MCF 10A (cell line): ENCODE measurements around the gene MGAT4B. TPM values are rescaled to one million over a fixed set of nuclear protein-coding genes. Genes with fewer than 3 reads are reported as not detected.

Experiments used
- BruUV-seq: library from RNA; stranded (reverse); fragments of 400-500 nt; replicated peaks from 2 replicates; lab custom pipeline; 2021; lab: Mats Ljungman, UMichigan
- CTCF ChIA-PET: fragments of 300-600 bp; sonication (Branson Sonifier 250); formaldehyde crosslinking; extraction: SDS; loops from one replicate; lab custom pipeline; 2021; ENCODE audit warnings: antibody characterized with exemption, inconsistent platforms; lab: Yijun Ruan, JAX
- POLR2A ChIA-PET: fragments of 300-600, 350-650 bp; sonication (Branson Sonifier 250); formaldehyde crosslinking; extraction: SDS; loops from one replicate; lab custom pipeline; 2020; ENCODE audit warnings: antibody characterized with exemption, inconsistent platforms; lab: Yijun Ruan, JAX
- DNase-seq: peaks from one replicate; pipeline ENCODE4 v3.0.0-alpha.2; 2018; ENCODE audit not compliant: unreplicated experiment
- H3K27ac Mint-ChIP-seq: one replicate; pipeline ENCODE4 v1.8.0; 2022; ENCODE audit warnings: mild to moderate bottlenecking, low read depth, mixed read lengths; ENCODE audit not compliant: unreplicated experiment
- H3K27me3 Mint-ChIP-seq: one replicate; pipeline ENCODE4 v1.8.0; 2022; ENCODE audit warnings: mixed read lengths; ENCODE audit not compliant: insufficient read depth, unreplicated experiment
- H3K36me3 Mint-ChIP-seq: one replicate; pipeline ENCODE4 v1.8.0; 2022; ENCODE audit warnings: mild to moderate bottlenecking, moderate library complexity, mixed read lengths; ENCODE audit not compliant: insufficient read depth, unreplicated experiment
- H3K4me1 Mint-ChIP-seq: one replicate; pipeline ENCODE4 v1.8.0; 2022; ENCODE audit warnings: mixed read lengths; ENCODE audit not compliant: insufficient read depth, unreplicated experiment
- H3K4me3 Mint-ChIP-seq: one replicate; pipeline ENCODE4 v1.8.0; 2022; ENCODE audit warnings: mild to moderate bottlenecking, moderate library complexity, mixed read lengths; ENCODE audit not compliant: unreplicated experiment
- H3K9me3 Mint-ChIP-seq: one replicate; pipeline ENCODE4 v1.8.0; 2022; ENCODE audit warnings: mixed read lengths; ENCODE audit not compliant: unreplicated experiment
- CTCF ChIP-seq: fragments of 200-600 bp; IDR thresholded peaks from one replicate; pipeline ENCODE4 v1.8.0; 2022; ENCODE audit warnings: antibody characterized with exemption, mild to moderate bottlenecking; ENCODE audit not compliant: unreplicated experiment
- intact Hi-C: fragments of 100-400 bp; cut with micrococcal nuclease; formaldehyde crosslinking; loops from 2 replicates; pipeline ENCODE4 v1.14.1; 2022
- microRNA-seq: library from miRNA; unstranded; fragments of <30 nt; microRNA quantifications from one replicate; pipeline ENCODE4 v1.2.0, GENCODE V29; 2022
- total RNA-seq: library from RNA; stranded (reverse); gene quantifications from 2 replicates; pipeline ENCODE4 v1.2.3, GENCODE V29; 2022

Gene MGAT4B
- total RNA-seq, 1 experiment from 2014 or later: 153 TPM

- Mint-ChIP-seq H3K4me3 (no peak overlapping the region), H3K36me3 (peaks cover 22% of the 10 kb centered on the region), H3K27me3 (no peaks in the 10 kb centered on the region), H3K27ac (no peak overlapping the region), H3K9me3 (no peaks in the 10 kb centered on the region), H3K4me1 (peaks cover 24% of the 10 kb centered on the region)
- intact Hi-C loops: no loop called here
- DNase-seq: no peak
- BruUV-seq: no TSS peak
- ChIA-PET POLR2A (interaction anchor here (0.9 to 1.3 kb wide), 3 partner anchors 9 to 54 kb away, joined by 4 to 5 read pairs (median 4); no protein-coding TSS in a partner anchor), CTCF (interaction anchor here (0.5 to 1.0 kb wide), 3 partner anchors 18 to 1519 kb away, joined by 3 to 4 read pairs (median 4); no protein-coding TSS in a partner anchor)
- no peak for TF ChIP-seq CTCF
Observed at GRCh38 chr5:179753971-179754370, 52.7 kb downstream of the MGAT4B start.

GRCh38 chr5:179749857-179750508 is 56.7 kb downstream of the MGAT4B start:
- H3K27ac Mint-ChIP-seq: no peak overlapping the region
- no peaks in the 10 kb centered on the region for H3K9me3 Mint-ChIP-seq
- no peaks in the 10 kb centered on the region for H3K27me3 Mint-ChIP-seq
- intact Hi-C loops: no loop called here
- DNase-seq: no peak
- ChIA-PET POLR2A (interaction anchor here (0.6 to 2.6 kb wide), 6 partner anchors 10 to 199 kb away, joined by 3 to 8 read pairs (median 4); partner anchors contain the start of genes MAML1 and RUFY1), CTCF (interaction anchor here (0.6 to 4.5 kb wide), 5 partner anchors 12 to 459 kb away, joined by 3 to 32 read pairs (median 3); partner anchors contain the start of gene RASGEF1C)
- no peak for TF ChIP-seq CTCF
- H3K36me3 Mint-ChIP-seq: peaks cover 44% of the 10 kb centered on the region
- no TSS peak for BruUV-seq
- H3K4me3 Mint-ChIP-seq: no peak overlapping the region
- H3K4me1 Mint-ChIP-seq: peaks cover 21% of the 10 kb centered on the region

- H3K27ac Mint-ChIP-seq: no peak overlapping the region
- H3K27me3 Mint-ChIP-seq: no peaks in the 10 kb centered on the region
- POLR2A ChIA-PET: no interaction called here
- no peaks in the 10 kb centered on the region for H3K9me3 Mint-ChIP-seq
- peaks cover 7% of the 10 kb centered on the region for H3K4me1 Mint-ChIP-seq
- DNase-seq: no peak
- intact Hi-C loops: no loop called here
- CTCF ChIA-PET: no interaction called here
- no peak for TF ChIP-seq CTCF
- BruUV-seq: no TSS peak
- H3K4me3 Mint-ChIP-seq: no peak overlapping the region
- H3K36me3 Mint-ChIP-seq: peaks cover 52% of the 10 kb centered on the region
Observed at GRCh38 chr5:179747811-179748210, 58.9 kb downstream of the MGAT4B start.

Small RNA genes lying within 50 kb of the gene (microRNA-seq; reads per million reads assigned to microRNA genes)
- 7.9 reads per million, percentile 44 among the genes with 10 or more reads in this experiment for gene MIR1229

Other genes starting within 250 kb of the MGAT4B start
- gene HNRNPH1, start 183.2 kb downstream of the MGAT4B start, total RNA-seq: 907 and 981 TPM in 2 replicates
- gene CBY3, start 125.8 kb downstream of the MGAT4B start, total RNA-seq: not detected in 2 replicates
- 1,781 and 2,325 TPM in 2 replicates for gene CANX, start 107.9 kb downstream of the MGAT4B start, total RNA-seq
- 36.4 and 38.4 TPM in 2 replicates for gene MAML1, start 74.0 kb downstream of the MGAT4B start, total RNA-seq
- 2.1 and 2.2 TPM in 2 replicates for gene LTC4S, start 12.9 kb downstream of the MGAT4B start, total RNA-seq
- 612 and 1,251 TPM in 2 replicates for gene SQSTM1, start 14.0 kb upstream of the MGAT4B start, total RNA-seq
- 40.3 and 42.8 TPM in 2 replicates for gene MRNIP, start 52.0 kb upstream of the MGAT4B start, total RNA-seq
- 162 and 166 TPM in 2 replicates for gene TBC1D9B, start 101.0 kb upstream of the MGAT4B start, total RNA-seq